Ascending aorta (tissue), 2 donors: ENCODE measurements around the gene MAGEA8. TPM values are rescaled to one million over a fixed set of nuclear protein-coding genes. Genes with fewer than 3 reads are reported as not detected.
"Not testable (repeated sequence)": the region's sequence is repeated elsewhere in the genome, so short reads cannot be mapped to it uniquely, and the experiment has no call there.

Experiments used
- DNase-seq, 2 donors: peaks; one replicate each; pipeline ENCODE4 v3.0.0-alpha.2; 2019; ENCODE audit warnings: low spot score in 2 of 2
- H3K27ac ChIP-seq, 2 donors: fragments of 200-600 bp; sonication (generic); one replicate each; pipeline ENCODE4 v1.5.1; 2016 to 2017; ENCODE audit warnings: mild to moderate bottlenecking in 1 of 2
- H3K27me3 ChIP-seq: fragments of 200-600 bp; sonication (generic); one replicate; pipeline ENCODE4 v1.5.1; 2017
- H3K36me3 ChIP-seq, 2 donors: fragments of 200-600 bp; sonication (generic); one replicate each; pipeline ENCODE4 v1.5.1; 2016
- H3K4me1 ChIP-seq, 2 donors: fragments of 200-600 bp; sonication (generic); one replicate each; pipeline ENCODE4 v1.5.1; 2016 to 2017; ENCODE audit warnings: mild to moderate bottlenecking in 1 of 2
- H3K4me3 ChIP-seq, 2 donors: fragments of 200-600 bp; sonication (generic); one replicate each; pipeline ENCODE4 v1.5.1; 2016 to 2017; ENCODE audit warnings: mild to moderate bottlenecking in 1 of 2
- H3K9me3 ChIP-seq, 2 donors: fragments of 200-600 bp; sonication (generic); one replicate each; pipeline ENCODE4 v1.5.1; 2016
- CTCF ChIP-seq, 3 experiments: fragments of 200-600 bp in 2 of 3; fragments of 450-650 bp in 1 of 3; sonication (generic) in 2 of 3; IDR thresholded peaks; one replicate each; pipeline ENCODE4 v1.5.1; 2016 to 2019; ENCODE audit warnings: antibody characterized with exemption in 3 of 3, mild to moderate bottlenecking in 1 of 3, moderate library complexity in 1 of 3
- intact Hi-C: fragments of 100-400 bp; cut with DNase I; formaldehyde crosslinking; loops from one replicate; pipeline ENCODE4 v1.15.1; 2023
- total RNA-seq: library from RNA; depleted of rRNA; stranded (reverse); fragments of >200 nt; gene quantifications from one replicate; pipeline ENCODE4 v1.1.0, GENCODE V29; 2016

The MAGEA8 gene
- total RNA-seq, 1 donor from 2014 or later: not detected

GRCh38 chrX:149908308-149908707 is 27.3 kb downstream of the MAGEA8 start:
- Histone ChIP-seq H3K27me3 (no peaks in the 10 kb centered on the region), H3K4me1 (no peaks in the 10 kb centered on the region), H3K4me3 (no peak overlapping the region), H3K9me3 (peaks cover 0 to 5% of the 10 kb centered on the region in 2 donors), H3K27ac (no peak overlapping the region), H3K36me3 (no peaks in the 10 kb centered on the region)
- no peak for DNase-seq
- TF ChIP-seq CTCF (IDR thresholded peaks at IDR 0.05): no peak
- intact Hi-C loops: no loop called here

DNA sequence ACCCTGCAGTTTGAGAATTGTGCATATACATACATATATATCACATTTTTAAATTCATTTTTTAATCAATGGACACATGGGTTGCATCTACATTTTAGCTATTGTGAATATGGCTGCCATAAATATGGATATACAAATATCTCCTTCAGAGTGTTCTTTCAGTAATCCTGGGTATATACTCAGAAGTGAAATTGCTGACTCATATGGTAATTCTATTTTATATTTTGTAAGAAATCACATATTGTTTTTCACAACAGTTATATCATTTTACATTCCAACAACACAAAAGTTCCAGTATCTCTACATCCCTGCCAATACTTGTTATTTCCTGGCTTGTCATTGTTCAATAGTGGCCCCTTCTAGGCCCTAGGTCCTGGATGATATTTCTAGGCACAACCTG is 27.7 kb downstream of the MAGEA8 start:
- no peak overlapping the region for H3K4me3 ChIP-seq
- intact Hi-C loops: no loop called here
- no peaks in the 10 kb centered on the region for H3K36me3 ChIP-seq

GRCh38 chrX:149909324-149910177 is 28.6 kb downstream of the MAGEA8 start:
- no peak for TF ChIP-seq CTCF (IDR thresholded peaks at IDR 0.05)
- Histone ChIP-seq H3K27me3 (no peaks in the 10 kb centered on the region), H3K27ac (no peak overlapping the region), H3K4me1 (no peaks in the 10 kb centered on the region), H3K4me3 (no peak overlapping the region), H3K36me3 (no peaks in the 10 kb centered on the region), H3K9me3 (peaks cover 0 to 5% of the 10 kb centered on the region in 2 donors)
- DNase-seq: no peak
- intact Hi-C loops: no loop called here

More for the DNA sequence above, 27.7 kb downstream of the MAGEA8 start:
- no peak for TF ChIP-seq CTCF (IDR thresholded peaks at IDR 0.05)
- Histone ChIP-seq H3K9me3 (peaks cover 0 to 5% of the 10 kb centered on the region in 2 donors), H3K27ac (no peak overlapping the region), H3K4me1 (no peaks in the 10 kb centered on the region), H3K27me3 (no peaks in the 10 kb centered on the region)
- DNase-seq: no peak

DNA sequence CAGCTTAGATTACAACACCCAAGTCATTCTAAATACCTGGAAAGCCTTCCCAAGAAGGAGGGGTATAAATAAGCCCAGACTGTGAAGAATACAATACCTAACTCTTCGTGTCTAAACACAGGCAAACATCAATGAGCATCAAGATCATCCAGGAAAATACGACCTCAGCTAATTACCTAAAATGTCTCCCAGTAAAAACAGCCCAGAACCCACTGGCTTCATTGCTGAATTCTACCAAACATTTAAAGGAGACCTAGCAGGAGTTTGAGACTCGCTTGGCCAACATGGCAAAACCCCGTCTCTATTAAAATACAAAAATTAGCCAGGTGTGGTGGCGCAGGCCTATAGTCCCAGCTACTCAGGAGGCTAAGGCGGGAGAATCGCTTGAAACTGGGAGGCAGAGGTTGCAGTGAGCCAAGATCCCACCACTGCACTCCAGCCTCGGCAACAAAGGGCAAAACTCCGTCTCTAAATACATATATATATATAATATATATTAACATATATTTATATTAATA is 29.3 kb downstream of the MAGEA8 start:
- no peak for TF ChIP-seq CTCF (IDR thresholded peaks at IDR 0.05)
- Histone ChIP-seq H3K36me3 (no peaks in the 10 kb centered on the region), H3K27me3 (no peaks in the 10 kb centered on the region), H3K4me3 (no peak overlapping the region), H3K9me3 (peaks cover 0 to 5% of the 10 kb centered on the region in 2 donors), H3K4me1 (no peaks in the 10 kb centered on the region), H3K27ac (no peak overlapping the region)
- no peak for DNase-seq
- intact Hi-C loops: no loop called here

- H3K27ac ChIP-seq: no peak overlapping the region
- DNase-seq: no peak
- peaks cover 0 to 5% of the 10 kb centered on the region in 2 donors for H3K9me3 ChIP-seq
- intact Hi-C loops: no loop called here
- no peak for TF ChIP-seq CTCF (IDR thresholded peaks at IDR 0.05)
- H3K4me1 ChIP-seq: no peaks in the 10 kb centered on the region
- no peak overlapping the region for H3K4me3 ChIP-seq
- no peaks in the 10 kb centered on the region for H3K36me3 ChIP-seq
- H3K27me3 ChIP-seq: no peaks in the 10 kb centered on the region
These were observed 35.9 kb downstream of the MAGEA8 start for GRCh38 chrX:149916745-149917392.

DNA sequence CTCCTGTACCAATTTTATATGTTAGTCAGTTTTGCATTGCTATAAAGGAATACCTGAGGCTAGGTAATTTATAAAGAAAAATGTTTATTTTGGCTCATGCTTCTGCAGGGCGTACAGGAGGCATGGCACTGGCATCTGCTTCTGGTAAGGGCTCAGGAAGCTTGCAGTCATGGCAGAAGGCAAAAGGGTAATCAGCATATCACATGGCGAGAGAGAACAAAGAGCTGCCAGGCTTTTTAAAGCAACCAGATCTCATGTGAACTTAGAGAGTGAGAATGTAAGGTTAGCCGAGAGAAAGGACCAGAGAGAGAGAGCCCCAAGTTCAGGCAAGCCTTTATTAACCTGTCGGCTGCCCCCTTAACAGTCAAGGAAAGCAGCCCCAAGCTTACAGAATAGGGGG is 42.9 kb downstream of the MAGEA8 start:
- H3K9me3 ChIP-seq, H3K27me3 ChIP-seq, H3K36me3 ChIP-seq, intact Hi-C loops, H3K4me1 ChIP-seq, H3K4me3 ChIP-seq, H3K27ac ChIP-seq, DNase-seq: not testable (repeated sequence)

- not testable (repeated sequence) for H3K27ac ChIP-seq, DNase-seq
These were observed 43.5 kb downstream of the MAGEA8 start for GRCh38 chrX:149924434-149924833.

DNA sequence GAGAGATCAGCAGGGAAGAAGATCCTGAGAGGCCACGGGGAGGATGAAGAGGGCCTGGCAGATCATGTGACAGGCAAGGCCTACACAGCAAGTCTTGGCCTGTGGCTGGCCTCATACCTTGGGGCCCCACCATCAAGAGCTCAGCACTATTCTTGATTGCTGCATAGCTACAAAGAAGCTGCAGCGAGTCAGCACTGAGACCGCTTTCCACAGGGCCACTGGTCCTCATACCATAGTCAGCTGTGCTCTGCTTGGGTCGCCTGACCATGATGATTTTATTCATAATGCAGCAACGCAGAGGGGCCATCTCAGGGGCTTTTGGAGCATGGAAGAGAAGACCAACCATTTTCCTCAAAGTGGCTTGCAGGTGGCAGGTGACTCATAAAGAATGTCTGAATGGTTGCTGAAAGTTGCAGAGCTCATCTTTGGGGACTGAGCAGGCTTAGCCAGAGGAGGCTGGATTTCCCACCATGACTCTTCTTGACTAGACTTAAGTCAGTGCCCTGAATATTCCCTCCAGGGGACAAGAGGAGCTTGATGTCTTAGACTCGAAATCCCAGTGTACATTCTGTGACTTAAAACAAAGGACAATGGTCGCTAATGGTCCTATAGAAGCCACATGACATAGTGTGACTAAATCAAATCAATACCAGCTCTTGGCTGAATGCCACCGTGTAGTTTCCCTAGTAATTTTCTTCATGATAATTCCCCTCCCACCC is 46.4 kb downstream of the MAGEA8 start:
- H3K4me1 ChIP-seq, H3K4me3 ChIP-seq, H3K27ac ChIP-seq, DNase-seq, intact Hi-C loops, H3K36me3 ChIP-seq, H3K9me3 ChIP-seq, H3K27me3 ChIP-seq: not testable (repeated sequence)

More at GRCh38 chrX:149924434-149924833, 43.5 kb downstream of the MAGEA8 start:
- H3K36me3 ChIP-seq, H3K4me3 ChIP-seq, intact Hi-C loops, H3K4me1 ChIP-seq, H3K9me3 ChIP-seq, H3K27me3 ChIP-seq: not testable (repeated sequence)
